Effector CD8-positive, alpha-beta T cell (primary cell): Measurements from ENCODE around the gene SCLY.

ENCODE experiments used
- DNase-seq: peaks from one replicate; lab custom pipeline; 2025; lab: John Stamatoyannopoulos, UW

Gene SCLY

GRCh38 chr2:238069877-238070276 is 9.1 kb downstream of the SCLY start:
- DNase-seq: no peak

- no peak for DNase-seq
Measured at GRCh38 chr2:238075397-238075796, 14.6 kb downstream of the SCLY start.

- DNase-seq: no peak
Measured at GRCh38 chr2:238077292-238077691, 16.5 kb downstream of the SCLY start.

- no peak for DNase-seq
Measured at GRCh38 chr2:238079874-238080327, 19.1 kb downstream of the SCLY start.

- DNase-seq: no peak
Measured at GRCh38 chr2:238080518-238080917, 19.7 kb downstream of the SCLY start.

- no peak for DNase-seq
Measured at GRCh38 chr2:238081150-238081549, 20.3 kb downstream of the SCLY start.

GRCh38 chr2:238081561-238081960 is 20.8 kb downstream of the SCLY start:
- no peak for DNase-seq

GRCh38 chr2:238082151-238082550 is 21.4 kb downstream of the SCLY start:
- no peak for DNase-seq

GRCh38 chr2:238082827-238083226 is 22.0 kb downstream of the SCLY start:
- no peak for DNase-seq

GRCh38 chr2:238083919-238084318 is 23.1 kb downstream of the SCLY start:
- no peak for DNase-seq

GRCh38 chr2:238084761-238085160 is 24.0 kb downstream of the SCLY start:
- DNase-seq: no peak

- no peak for DNase-seq
Measured at GRCh38 chr2:238085899-238086298, 25.1 kb downstream of the SCLY start.

- no peak for DNase-seq
Measured at GRCh38 chr2:238087211-238087610, 26.4 kb downstream of the SCLY start.

GRCh38 chr2:238090887-238091286 is 30.1 kb downstream of the SCLY start:
- no peak for DNase-seq

GRCh38 chr2:238091436-238092060 is 30.7 kb downstream of the SCLY start:
- no peak for DNase-seq

GRCh38 chr2:238092486-238093035 is 31.8 kb downstream of the SCLY start:
- no peak for DNase-seq

- DNase-seq: no peak
Measured at GRCh38 chr2:238093181-238094140, 32.7 kb downstream of the SCLY start.

GRCh38 chr2:238094438-238095022 is 33.7 kb downstream of the SCLY start:
- no peak for DNase-seq

- DNase-seq: no peak
Measured at GRCh38 chr2:238095143-238095542, 34.3 kb downstream of the SCLY start.

GRCh38 chr2:238096311-238097011 is 35.7 kb downstream of the SCLY start:
- DNase-seq: no peak

- DNase-seq: no peak
Measured at GRCh38 chr2:238097201-238097987, 36.6 kb downstream of the SCLY start.
